ENCODE results near the gene CEND1.

The CEND1 gene

DNA sequence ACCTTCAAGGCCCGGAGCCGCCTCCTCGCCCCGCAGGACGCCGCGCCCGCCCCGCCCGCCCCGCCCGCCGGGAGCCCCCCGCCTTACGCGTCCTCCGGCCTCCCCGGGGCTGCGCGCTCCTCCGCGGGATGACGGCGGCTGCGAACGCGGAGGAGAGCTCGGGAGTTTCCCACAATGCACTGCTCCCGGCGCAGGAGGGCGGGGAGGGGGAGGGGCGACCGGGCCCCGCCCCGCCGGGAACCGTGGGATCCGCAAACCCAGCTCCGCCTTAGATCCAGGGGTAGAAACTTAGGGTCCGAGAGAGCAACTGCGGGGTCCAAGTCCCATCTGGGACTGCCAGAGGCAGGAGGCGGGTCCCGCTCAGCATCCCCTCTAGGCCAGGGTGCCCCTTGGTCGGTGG is at the start of gene CEND1:
CEND1 (minus strand) TSS at position 148 of the 400 bp plus-strand sequence. CDS start 1,514 bp downstream, outside the sequence.
- Histone ChIP-seq H3K36me3 (ENCODE audit: insufficient read depth, low read length) (peaks cover 29% of the 10 kb centered on the region), H2AFZ (ENCODE audit: low read depth, low read length) (no peak within 1 kb of the TSS), H3K4me1 (ENCODE audit: insufficient read depth, low read length) (peaks cover 8% of the 10 kb centered on the region), H3K27me3 (ENCODE audit: insufficient read depth, low read length) (no peaks in the 10 kb centered on the region), H3K4me3 (ENCODE audit: low read length) (no peak within 1 kb of the TSS), H3K9me3 (ENCODE audit: low read length) (no peaks in the 10 kb centered on the region)

DNA sequence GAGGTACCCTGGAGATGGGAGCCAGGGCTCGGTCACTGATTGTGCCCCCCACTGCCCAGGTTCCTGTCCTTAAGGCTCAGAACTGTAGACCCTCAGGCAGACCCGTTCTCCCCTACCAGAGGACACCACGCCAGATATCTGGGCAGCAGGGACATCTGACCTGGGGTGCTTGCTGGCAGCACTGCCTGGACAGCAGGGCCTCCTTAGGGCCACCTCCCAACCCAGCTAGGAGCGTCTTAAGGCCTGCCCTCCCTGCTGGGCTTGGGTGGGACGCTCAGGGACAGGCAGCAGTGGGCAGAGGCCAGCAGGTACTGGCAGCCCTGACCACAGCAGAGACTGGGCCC is 49.4 kb upstream of the CEND1 start:
- Histone ChIP-seq H3K27me3 (ENCODE audit: insufficient read depth, low read length) (no peaks in the 10 kb centered on the region), H3K36me3 (ENCODE audit: insufficient read depth, low read length) (peaks cover 54% of the 10 kb centered on the region), H3K4me3 (ENCODE audit: low read length) (no peak overlapping the region), H3K4me1 (ENCODE audit: insufficient read depth, low read length) (peaks cover 28% of the 10 kb centered on the region), H3K9me3 (ENCODE audit: low read length) (no peaks in the 10 kb centered on the region), H2AFZ (ENCODE audit: low read depth, low read length) (no peak overlapping the region)

DNA sequence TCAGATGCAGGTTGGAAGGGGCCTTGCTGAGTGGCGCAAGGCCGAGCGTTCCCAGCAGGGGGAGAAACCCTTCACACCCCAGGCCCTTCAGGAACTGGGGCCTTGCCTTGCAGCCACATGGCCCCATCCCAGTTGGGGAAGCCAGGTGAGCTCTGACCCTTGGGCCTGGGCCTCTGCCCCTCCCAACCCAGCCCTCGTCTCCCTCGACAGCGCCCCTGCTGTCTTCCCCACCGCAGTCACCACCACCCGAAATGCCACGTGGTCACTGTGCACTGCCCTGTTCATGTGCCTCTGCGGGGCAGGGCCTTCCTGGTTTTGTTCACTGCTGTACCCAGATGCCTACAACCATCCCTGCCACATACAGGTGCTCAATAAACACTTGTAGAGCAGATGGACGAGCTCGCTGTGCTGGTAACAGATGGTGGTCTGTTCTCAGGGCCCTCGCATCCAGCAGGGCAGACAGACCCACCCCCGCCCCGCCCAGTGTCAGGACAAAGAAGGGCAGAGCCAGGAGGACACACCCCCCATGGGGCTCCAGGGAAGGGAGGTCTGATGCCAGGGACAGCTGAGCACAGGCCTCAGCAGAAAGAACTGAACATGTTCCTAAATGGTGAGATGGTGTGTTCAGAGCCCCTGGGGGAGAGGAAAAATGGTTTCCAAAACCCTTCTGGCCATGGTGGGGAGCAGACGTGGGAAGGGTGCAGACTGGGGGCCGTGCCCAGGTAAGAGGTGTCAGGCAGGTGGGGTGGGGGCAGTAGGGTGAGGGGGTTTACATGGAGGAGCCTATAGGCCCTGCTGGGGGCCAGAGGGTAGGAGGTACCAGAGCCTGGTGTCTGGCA is 48.8 kb upstream of the CEND1 start:
- no peaks in the 10 kb centered on the region for H3K27me3 ChIP-seq (ENCODE audit: insufficient read depth, low read length)
- peaks cover 26% of the 10 kb centered on the region for H3K4me1 ChIP-seq (ENCODE audit: insufficient read depth, low read length)
- H2AFZ ChIP-seq (ENCODE audit: low read depth, low read length), result no peak overlapping the region
- no peaks in the 10 kb centered on the region for H3K9me3 ChIP-seq (ENCODE audit: low read length)
- H3K36me3 ChIP-seq (ENCODE audit: insufficient read depth, low read length), result peaks cover 54% of the 10 kb centered on the region
- no peak overlapping the region for H3K4me3 ChIP-seq (ENCODE audit: low read length)

DNA sequence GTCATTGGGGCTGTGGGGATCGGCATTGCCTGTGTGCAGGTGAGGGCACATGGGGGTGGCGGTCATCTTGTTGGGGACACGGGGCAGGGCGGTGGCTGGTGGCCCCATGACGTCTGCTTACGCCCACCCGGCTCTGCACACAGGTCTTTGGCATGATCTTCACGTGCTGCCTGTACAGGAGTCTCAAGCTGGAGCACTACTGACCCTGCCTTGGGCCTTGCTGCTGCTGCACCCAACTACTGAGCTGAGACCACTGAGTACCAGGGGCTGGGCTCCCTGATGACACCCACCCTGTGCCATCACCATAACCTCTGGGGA is 48.1 kb upstream of the CEND1 start:
- Histone ChIP-seq H3K4me3 (ENCODE audit: low read length) (no peak overlapping the region), H3K36me3 (ENCODE audit: insufficient read depth, low read length) (peaks cover 54% of the 10 kb centered on the region), H3K27me3 (ENCODE audit: insufficient read depth, low read length) (no peaks in the 10 kb centered on the region), H3K9me3 (ENCODE audit: low read length) (no peaks in the 10 kb centered on the region), H2AFZ (ENCODE audit: low read depth, low read length) (no peak overlapping the region), H3K4me1 (ENCODE audit: insufficient read depth, low read length) (peaks cover 25% of the 10 kb centered on the region)

DNA sequence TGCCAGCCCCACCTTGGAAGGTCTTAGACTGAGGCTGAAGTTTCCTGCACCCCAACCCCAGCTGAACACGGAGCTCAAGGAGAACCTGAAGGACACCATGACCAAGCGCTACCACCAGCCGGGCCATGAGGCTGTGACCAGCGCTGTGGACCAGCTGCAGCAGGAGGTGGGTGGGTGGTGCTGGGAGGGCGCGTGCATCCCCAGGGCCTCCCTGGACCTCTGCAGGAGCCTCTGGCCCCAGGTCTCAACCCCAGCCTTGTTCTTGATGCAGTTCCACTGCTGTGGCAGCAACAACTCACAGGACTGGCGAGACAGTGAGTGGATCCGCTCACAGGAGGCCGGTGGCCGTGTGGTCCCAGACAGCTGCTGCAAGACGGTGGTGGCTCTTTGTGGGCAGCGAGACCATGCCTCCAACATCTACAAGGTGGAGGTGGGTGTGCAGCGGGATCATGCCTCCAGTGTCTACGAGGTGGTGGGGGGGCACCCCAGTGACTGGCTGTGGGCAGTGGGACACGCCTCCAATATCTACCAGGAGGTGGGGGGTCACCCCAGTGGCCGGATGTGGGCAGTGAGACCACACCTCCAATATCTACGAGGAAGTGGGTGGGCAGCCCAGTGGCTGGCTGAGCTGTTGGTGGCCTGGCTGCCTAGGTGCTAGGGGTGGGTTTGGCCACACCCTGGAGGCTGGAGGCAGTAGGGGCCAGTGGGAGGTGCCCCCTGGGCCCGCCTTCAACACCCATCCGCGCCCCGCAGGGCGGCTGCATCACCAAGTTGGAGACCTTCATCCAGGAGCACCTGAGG is 47.5 kb upstream of the CEND1 start:
- peaks cover 27% of the 10 kb centered on the region for H3K4me1 ChIP-seq (ENCODE audit: insufficient read depth, low read length)
- H3K9me3 ChIP-seq (ENCODE audit: low read length), result no peaks in the 10 kb centered on the region
- H3K4me3 ChIP-seq (ENCODE audit: low read length), result no peak overlapping the region
- H2AFZ ChIP-seq (ENCODE audit: low read depth, low read length), result no peak overlapping the region
- H3K27me3 ChIP-seq (ENCODE audit: insufficient read depth, low read length), result no peaks in the 10 kb centered on the region
- H3K36me3 ChIP-seq (ENCODE audit: insufficient read depth, low read length), result peaks cover 54% of the 10 kb centered on the region

DNA sequence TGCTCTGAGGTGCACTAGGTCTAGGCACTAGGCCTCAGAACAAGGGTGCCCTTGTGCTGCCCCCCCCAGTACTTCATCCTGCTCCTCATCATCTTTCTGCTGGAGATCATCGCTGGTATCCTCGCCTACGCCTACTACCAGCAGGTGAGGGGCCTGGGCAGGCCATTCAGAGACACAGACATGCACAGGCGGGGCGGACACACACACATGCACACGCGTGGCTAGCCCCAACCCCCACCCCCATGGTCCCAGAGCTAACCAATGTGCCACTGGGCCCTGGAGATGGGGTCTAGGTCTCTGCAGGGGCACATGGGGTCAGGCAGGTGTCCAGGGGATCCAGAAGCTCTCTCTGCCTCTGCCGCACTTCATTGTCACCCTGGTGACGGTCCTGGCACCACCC is 46.8 kb upstream of the CEND1 start:
- Histone ChIP-seq H3K4me3 (ENCODE audit: low read length) (no peak overlapping the region), H2AFZ (ENCODE audit: low read depth, low read length) (no peak overlapping the region)

DNA sequence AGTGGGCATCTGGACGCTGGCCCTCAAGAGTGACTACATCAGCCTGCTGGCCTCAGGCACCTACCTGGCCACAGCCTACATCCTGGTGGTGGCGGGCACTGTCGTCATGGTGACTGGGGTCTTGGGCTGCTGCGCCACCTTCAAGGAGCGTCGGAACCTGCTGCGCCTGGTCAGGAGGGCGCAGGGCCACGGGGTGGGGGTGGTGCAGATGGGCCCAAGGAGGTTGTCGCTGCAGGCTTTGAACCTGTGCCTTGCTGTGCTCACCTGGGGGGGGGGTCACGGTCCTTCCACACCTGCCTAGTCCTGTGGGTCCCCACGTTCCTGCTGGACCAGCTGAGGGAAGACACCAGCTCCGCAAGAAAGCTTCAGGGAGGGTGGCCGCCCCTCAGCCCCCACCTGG is 46.4 kb upstream of the CEND1 start:
- Histone ChIP-seq H3K9me3 (ENCODE audit: low read length) (no peaks in the 10 kb centered on the region), H2AFZ (ENCODE audit: low read depth, low read length) (no peak overlapping the region), H3K4me1 (ENCODE audit: insufficient read depth, low read length) (peaks cover 36% of the 10 kb centered on the region), H3K27me3 (ENCODE audit: insufficient read depth, low read length) (peaks cover 1% of the 10 kb centered on the region), H3K36me3 (ENCODE audit: insufficient read depth, low read length) (peaks cover 53% of the 10 kb centered on the region), H3K4me3 (ENCODE audit: low read length) (no peak overlapping the region)

More for the DNA sequence above, 46.8 kb upstream of the CEND1 start:
- H3K4me1 ChIP-seq (ENCODE audit: insufficient read depth, low read length), result peaks cover 34% of the 10 kb centered on the region
- no peaks in the 10 kb centered on the region for H3K27me3 ChIP-seq (ENCODE audit: insufficient read depth, low read length)
- peaks cover 54% of the 10 kb centered on the region for H3K36me3 ChIP-seq (ENCODE audit: insufficient read depth, low read length)
- no peaks in the 10 kb centered on the region for H3K9me3 ChIP-seq (ENCODE audit: low read length)

DNA sequence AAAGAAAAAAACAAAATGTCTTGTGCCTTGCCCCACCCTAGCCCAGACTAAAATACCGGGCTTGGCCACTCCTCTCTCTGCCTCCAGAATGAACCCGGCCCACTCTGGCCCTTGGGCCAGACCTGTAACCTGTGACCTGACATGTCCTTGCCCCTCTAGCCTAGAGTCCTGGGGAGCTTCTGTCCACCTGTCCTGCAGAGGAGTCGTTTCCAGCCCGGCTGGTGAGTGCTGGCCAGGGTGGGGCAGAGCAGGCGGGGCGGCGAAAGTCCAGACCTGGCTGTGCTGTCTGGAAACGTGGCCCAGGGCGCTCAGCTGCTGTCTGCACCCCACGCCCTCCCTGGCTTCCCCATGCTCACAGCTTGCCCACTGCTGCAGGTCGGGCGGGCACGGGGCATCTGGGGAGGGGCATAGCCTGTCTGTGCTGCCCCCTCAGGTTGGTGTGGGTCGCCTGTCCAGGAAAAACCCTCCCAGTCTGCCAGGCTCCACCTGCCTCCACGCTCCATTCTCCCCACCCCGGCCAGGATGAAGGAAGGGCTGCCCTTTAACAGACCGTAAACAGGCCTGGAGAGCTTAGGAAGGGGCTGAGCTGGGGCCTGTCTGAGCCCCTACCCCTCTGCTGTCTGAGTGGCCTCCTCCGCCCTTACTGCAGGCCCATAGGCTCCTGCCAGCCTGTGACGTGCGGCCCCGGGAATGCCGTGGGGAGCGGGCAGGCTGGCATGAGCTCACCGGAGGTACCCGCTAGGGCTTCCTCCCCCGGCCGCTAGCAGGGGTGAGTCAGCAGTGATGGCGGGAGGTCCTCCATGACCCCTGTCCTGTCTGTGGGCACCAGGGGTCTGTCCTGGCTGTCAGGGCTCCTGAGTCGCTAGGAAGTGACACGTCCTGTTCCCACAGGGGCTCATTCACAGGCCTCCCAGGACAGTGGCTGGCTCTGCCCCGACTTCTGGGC is 44.8 kb upstream of the CEND1 start:
- Histone ChIP-seq H3K27me3 (ENCODE audit: insufficient read depth, low read length) (peaks cover 7% of the 10 kb centered on the region), H3K4me1 (ENCODE audit: insufficient read depth, low read length) (peaks cover 42% of the 10 kb centered on the region), H2AFZ (ENCODE audit: low read depth, low read length) (no peak overlapping the region), H3K9me3 (ENCODE audit: low read length) (no peaks in the 10 kb centered on the region), H3K36me3 (ENCODE audit: insufficient read depth, low read length) (peaks cover 37% of the 10 kb centered on the region), H3K4me3 (ENCODE audit: low read length) (no peak overlapping the region)

DNA sequence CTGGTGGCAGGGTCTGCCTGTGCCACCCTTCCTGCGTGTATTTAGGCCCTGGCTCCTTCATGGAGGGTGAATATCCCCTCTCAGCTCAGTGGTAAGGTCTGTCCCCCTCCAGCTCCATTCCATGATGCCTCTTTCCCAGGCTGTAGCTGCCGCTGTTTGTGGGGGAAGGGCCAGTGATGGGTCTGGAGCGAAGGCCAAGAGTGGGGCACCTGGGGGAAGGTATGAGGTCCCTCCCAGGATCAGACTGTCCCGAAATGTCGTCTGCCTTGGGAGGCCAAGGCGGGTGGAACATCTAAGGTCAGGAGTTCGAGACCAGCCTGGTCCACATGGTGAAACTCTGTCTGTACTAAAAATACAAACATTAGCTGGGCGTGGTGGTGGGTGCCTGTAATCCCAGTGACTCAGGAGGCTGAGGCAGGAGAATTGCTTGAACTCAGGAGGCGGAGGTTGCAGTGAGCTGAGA is 44.0 kb upstream of the CEND1 start:
- Histone ChIP-seq H3K4me1 (ENCODE audit: insufficient read depth, low read length) (peaks cover 50% of the 10 kb centered on the region), H3K27me3 (ENCODE audit: insufficient read depth, low read length) (peaks cover 7% of the 10 kb centered on the region), H3K4me3 (ENCODE audit: low read length) (peak overlapping the region; percentile 64), H3K9me3 (ENCODE audit: low read length) (no peaks in the 10 kb centered on the region), H2AFZ (ENCODE audit: low read depth, low read length) (no peak overlapping the region), H3K36me3 (ENCODE audit: insufficient read depth, low read length) (peaks cover 29% of the 10 kb centered on the region)

DNA sequence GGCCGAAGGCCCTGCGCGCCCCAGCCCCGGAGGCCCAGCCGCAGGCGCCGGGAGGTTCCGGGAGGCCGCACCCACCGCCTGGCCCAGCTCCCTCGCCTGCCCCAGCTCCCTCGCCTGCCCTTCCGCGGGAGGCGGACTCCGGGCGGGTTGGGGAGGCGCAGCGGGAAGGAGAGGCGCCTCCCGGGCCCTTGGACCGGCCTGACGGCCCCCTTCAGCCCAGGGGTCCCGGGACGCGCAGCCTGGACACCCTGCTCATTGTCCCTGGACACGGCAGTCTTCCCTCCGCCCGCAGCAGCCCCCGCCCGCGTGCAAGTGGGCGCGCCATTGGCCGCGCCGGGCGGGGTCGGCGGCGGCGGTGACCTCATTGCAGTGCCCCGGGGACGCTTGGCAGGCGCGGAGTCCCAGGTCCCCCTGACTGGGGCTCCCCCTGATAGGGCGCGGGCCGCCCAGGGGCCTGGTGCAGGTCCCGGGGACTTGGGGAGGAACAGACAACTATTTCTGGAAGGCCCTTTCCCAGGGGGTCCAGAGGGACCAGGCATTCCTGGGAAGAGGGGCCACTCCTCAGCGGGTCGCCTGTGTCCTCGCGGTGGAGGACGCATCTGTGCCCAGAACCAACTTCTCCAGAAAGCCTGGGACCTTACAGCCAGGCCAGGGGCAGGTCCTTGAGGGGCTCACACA is 43.4 kb upstream of the CEND1 start:
- peaks cover 56% of the 10 kb centered on the region for H3K4me1 ChIP-seq (ENCODE audit: insufficient read depth, low read length)
- H3K4me3 ChIP-seq (ENCODE audit: low read length), result peak overlapping the region; percentile 64
- no peaks in the 10 kb centered on the region for H3K9me3 ChIP-seq (ENCODE audit: low read length)
- H3K36me3 ChIP-seq (ENCODE audit: insufficient read depth, low read length), result peaks cover 23% of the 10 kb centered on the region
- H2AFZ ChIP-seq (ENCODE audit: low read depth, low read length), result no peak overlapping the region
- peaks cover 7% of the 10 kb centered on the region for H3K27me3 ChIP-seq (ENCODE audit: insufficient read depth, low read length)

DNA sequence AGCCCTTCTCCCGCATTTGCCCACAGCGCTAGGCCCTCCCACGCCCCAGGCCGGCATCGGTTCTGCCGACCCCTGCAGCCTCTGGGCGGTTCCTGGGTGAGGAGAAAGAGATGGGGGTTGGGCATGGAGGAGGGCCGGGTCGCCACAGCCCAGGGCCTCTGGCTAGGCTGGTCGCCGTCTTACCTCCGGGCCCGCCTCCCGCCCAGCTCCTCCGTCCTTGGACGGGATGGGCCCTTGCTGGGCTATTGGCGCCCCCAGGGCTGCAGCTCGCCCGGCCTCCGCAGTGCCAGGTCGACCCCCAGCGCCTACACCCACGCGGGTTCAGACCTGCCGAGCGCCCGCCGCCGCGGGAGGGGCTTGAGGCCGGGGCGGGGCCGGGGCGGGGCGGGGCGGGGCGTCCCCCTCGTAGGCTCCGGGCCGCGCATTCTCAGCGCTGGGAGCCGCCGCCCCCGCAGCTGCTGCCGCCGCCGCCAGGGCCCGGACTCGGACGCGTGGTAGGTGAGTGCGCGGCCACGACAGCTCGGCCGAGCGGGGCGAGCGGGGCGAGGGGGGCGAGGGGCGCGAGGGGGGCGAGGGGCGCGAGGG is 42.7 kb upstream of the CEND1 start, which contains the start of gene CD151:
CD151 (plus strand) TSS at position 424 of the 585 bp plus-strand sequence. CDS start 3,118 bp downstream, outside the sequence.
- Histone ChIP-seq H3K27me3 (ENCODE audit: insufficient read depth, low read length) (peaks cover 7% of the 10 kb centered on the region), H3K4me1 (ENCODE audit: insufficient read depth, low read length) (peaks cover 63% of the 10 kb centered on the region), H3K4me3 (ENCODE audit: low read length) (peak within 1 kb of the TSS; percentile 64), H3K9me3 (ENCODE audit: low read length) (no peaks in the 10 kb centered on the region), H3K36me3 (ENCODE audit: insufficient read depth, low read length) (peaks cover 17% of the 10 kb centered on the region), H2AFZ (ENCODE audit: low read depth, low read length) (no peak within 1 kb of the TSS)

DNA sequence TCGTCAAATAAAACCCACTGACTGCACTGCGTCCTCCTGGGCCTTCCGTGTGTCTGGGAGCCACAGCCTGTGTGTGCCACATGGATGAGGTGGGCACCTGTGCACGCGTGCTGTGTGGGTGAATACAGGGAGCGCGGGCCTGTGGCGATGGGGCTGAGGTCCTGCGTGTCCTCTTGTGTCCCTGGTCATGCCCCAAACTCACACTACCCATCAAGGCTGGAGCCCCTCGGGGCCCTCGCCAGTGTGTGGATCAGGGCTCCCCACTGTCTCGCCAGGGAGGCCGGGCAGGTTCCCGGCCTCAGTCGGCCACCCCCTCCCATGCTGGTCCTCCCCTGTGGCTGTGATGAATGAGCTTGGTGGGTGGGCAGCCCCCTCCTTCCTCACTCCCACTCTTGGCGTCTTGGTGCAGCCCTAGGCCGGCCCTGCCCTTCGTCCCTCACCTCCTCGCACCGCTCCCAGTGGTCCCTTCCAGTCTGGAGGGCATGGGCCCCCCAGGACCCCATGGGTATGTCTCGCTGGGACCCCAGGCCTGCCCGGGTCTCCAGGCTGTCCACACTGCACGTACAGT is 42.2 kb upstream of the CEND1 start:
- H3K4me1 ChIP-seq (ENCODE audit: insufficient read depth, low read length), result peaks cover 68% of the 10 kb centered on the region
- peak overlapping the region; percentile 64 for H3K4me3 ChIP-seq (ENCODE audit: low read length)
- no peak overlapping the region for H2AFZ ChIP-seq (ENCODE audit: low read depth, low read length)
- peaks cover 12% of the 10 kb centered on the region for H3K36me3 ChIP-seq (ENCODE audit: insufficient read depth, low read length)
- no peaks in the 10 kb centered on the region for H3K9me3 ChIP-seq (ENCODE audit: low read length)
- peaks cover 7% of the 10 kb centered on the region for H3K27me3 ChIP-seq (ENCODE audit: insufficient read depth, low read length)

Measured in neuron (in vitro differentiated cells).